Fibroblast of mammary gland (primary cell): ENCODE results near the gene ACVR2B.

Experiments used
- DNase-seq: peaks from one replicate; pipeline ENCODE4 v3.0.0-alpha.2; 2010; ENCODE audit warnings: low read depth
- H3K4me3 ChIP-seq: 2 replicates; pipeline ENCODE4 v1.5.1; 2011; ENCODE audit warnings: low read depth, mild to moderate bottlenecking, low read length, moderate library complexity; ENCODE audit not compliant: control insufficient read depth
- TF ChIP-seq, protein P1 (sequence below): conservative IDR thresholded peaks from 2 replicates; pipeline ENCODE4 v1.5.1; 2011; ENCODE audit warnings: low read depth, low read length, inconsistent platforms; ENCODE audit not compliant: control insufficient read depth, insufficient read depth

Gene ACVR2B

DNA sequence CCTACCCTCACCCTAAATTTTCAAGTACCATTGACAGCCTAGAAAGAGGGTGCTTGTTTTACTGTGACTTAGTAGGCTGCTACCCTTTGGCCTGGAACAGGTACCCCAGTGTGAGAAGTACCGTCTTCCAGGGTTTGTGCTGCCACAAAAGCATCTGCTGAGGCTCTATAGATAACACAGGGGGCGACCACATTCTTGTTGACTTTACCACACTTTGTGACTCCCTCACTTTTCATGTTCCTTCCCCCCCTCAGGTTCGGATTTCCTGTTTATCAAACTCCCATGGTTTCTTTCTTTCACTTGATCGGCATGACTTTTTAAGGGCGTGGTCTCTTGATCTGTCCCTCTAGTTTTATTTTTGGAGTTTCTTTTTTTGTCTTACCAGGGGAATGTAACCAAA, 66.0 kb downstream of the ACVR2B start:
- TF ChIP-seq, protein P1, sequence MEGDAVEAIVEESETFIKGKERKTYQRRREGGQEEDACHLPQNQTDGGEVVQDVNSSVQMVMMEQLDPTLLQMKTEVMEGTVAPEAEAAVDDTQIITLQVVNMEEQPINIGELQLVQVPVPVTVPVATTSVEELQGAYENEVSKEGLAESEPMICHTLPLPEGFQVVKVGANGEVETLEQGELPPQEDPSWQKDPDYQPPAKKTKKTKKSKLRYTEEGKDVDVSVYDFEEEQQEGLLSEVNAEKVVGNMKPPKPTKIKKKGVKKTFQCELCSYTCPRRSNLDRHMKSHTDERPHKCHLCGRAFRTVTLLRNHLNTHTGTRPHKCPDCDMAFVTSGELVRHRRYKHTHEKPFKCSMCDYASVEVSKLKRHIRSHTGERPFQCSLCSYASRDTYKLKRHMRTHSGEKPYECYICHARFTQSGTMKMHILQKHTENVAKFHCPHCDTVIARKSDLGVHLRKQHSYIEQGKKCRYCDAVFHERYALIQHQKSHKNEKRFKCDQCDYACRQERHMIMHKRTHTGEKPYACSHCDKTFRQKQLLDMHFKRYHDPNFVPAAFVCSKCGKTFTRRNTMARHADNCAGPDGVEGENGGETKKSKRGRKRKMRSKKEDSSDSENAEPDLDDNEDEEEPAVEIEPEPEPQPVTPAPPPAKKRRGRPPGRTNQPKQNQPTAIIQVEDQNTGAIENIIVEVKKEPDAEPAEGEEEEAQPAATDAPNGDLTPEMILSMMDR, result no peak
- no peak overlapping the region for H3K4me3 ChIP-seq
- no peak for DNase-seq

DNA sequence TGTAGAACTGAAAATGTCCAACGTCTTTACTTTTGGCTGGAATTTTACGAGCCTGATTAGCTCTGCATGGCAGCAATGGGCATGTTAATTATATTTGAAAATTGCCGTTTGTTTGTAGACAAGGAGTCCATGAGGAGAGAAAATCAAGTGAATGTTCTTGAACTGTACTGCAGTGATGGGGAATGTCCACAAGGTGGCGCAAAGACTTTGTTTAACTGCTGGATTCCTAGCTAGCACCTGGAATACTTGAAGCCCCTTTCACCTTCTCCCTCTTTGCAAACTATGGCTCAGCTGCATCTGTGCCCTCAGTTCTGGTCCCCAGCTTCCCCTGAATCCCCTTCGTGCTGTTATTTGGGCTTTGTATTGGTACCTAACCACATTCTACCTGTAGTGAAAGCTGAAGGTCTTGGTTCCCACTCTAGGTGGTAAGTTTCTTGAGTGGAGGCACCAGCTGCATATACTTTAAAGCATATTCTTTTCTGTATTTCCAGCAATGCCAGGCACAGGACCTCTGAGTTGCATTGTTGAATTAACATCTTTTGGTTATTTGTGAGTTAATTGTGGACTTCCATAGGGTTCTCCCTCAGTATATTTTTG, 67.8 kb downstream of the ACVR2B start:
- TF ChIP-seq, protein P1, result peak; percentile 91
- peak; percentile 77 for DNase-seq
- H3K4me3 ChIP-seq, result no peak overlapping the region

DNA sequence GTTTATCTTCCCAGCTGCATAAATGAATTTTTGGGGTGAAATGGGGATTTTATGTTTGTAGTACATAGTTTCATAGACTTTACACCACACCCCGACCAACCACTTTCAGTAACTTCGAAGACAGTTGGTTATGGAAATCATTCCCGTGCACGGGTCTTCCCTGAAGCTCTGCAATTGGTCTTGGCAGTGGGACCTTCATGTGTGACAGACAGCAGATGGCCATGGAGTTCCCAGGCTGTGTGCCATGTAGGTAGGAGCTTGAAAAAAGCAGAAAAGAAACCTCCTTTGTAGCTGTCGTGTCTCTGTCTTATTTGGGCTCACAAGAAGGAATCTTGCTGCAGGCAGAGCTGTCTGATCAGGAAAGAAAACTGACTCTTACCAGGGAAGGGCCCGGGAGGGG, 68.3 kb downstream of the ACVR2B start:
- TF ChIP-seq, protein P1, result no peak
- no peak overlapping the region for H3K4me3 ChIP-seq
- DNase-seq, result no peak

DNA sequence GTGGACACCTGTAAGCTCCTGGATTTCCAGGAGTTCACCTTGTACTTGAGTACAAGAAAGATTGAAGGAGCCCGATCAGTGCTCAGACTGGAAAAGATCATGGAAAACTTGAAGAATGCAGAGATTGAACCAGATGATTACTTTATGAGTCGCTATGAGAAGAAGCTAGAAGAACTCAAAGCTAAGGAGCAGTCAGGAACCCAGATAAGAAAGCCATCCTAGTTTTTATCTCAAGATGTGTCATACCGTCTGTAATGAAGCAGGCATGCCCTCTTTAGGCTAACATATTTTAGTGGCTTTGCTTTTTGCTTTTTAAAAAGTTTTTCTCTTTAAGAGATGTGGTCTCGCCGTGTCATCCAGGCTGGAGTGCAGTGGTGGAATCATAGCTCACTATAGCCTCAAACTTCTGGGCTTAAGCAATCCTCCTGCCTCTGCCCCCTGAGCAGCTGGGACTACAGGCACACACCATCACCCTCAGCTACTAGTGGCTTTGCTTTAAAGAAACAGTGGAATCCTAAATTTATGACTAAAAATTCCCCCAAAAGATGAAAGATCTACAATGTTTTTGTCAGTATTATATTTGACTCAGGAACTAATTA, 70.5 kb downstream of the ACVR2B start:
- TF ChIP-seq, protein P1, result no peak
- no peak overlapping the region for H3K4me3 ChIP-seq
- no peak for DNase-seq

DNA sequence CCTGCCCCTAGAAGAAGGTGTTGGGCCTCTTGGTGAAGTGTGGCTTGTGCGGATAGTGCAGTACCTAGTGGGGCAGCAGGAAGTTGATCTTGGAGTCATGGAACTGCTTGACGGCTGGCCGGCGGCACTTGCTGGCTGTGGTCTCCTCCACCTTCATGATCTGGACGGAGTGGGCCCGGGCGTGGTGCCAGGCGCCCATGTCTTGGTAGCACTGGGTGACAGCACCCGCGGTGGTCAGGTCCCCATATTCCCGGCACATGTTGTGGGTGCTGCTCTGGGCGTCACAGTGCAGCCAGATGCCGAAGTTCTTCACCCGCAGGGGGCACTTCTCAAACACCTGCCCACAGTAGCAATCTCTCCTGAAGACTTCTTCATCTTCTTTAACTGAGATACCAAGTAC, 73.1 kb downstream of the ACVR2B start:
- DNase-seq, result no peak
- TF ChIP-seq, protein P1, result no peak
- H3K4me3 ChIP-seq, result no peak overlapping the region

DNA sequence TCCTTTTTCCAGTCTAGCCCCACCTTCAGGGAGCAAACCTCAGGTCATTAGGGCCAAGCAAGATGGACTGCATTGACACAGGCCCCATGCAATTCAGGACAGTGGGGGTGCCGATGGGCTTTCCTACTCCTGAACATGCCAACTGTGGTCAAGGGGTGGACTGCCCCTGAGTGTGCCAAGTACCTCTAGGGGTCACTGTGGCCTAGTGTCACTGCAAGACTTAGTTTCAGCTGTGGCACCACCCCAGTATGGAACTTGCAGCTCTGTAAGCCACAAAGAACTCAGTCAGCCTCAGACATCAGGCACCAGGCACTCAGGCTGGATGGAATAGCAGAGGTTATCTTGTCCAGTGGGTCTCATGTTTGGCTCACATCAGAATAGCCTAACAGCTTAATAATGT, 74.8 kb downstream of the ACVR2B start:
- TF ChIP-seq, protein P1, result no peak
- no peak overlapping the region for H3K4me3 ChIP-seq
- DNase-seq, result peak; percentile 12
